Measurements from ENCODE around the gene CSNK2A3. TPM values are rescaled to one million over a fixed set of nuclear protein-coding genes. Genes with fewer than 3 reads are reported as not detected.

The CSNK2A3 gene
- polyA plus RNA-seq, 1 donor: 2.8 TPM

DNA sequence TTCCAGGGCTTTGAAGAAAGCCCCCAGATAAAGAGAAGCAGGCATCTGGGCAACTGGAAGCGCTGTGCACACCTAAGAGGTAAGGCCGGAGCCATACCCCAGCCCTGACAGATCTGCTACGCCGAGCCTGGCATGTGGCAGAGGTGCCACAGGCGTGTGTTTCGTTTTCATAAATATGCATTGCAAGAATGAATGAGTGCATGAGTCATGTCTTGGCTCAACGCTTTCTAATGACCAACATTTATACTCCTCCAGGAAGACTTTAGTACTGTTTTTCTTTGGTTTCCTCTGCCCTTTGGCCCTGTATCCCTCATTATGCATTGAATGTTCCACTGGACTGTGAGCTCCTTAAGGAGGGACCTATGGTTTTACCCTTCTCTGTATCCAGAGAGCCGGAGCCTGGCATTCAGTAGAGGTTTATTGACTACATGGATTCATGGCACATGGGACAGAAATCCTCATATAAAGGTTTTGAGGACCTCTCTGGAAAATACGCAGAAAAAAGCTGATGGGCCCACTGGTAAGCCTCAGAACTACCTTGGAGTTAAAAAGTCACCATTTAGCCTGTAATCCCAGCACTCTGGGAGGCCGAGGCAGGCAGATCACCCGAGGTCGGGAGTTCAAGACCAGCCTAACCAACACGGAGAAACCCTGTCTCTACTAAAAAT, 38.9 kb upstream of the CSNK2A3 start:
- DNase-seq: peak in 1 of 2 donors; percentile 32
- Histone ChIP-seq H3K27me3 (ENCODE audit: control insufficient read depth, insufficient read depth, low read length) (peaks cover 2% of the 10 kb centered on the region), H3K27ac (ENCODE audit: low read length) (no peak overlapping the region), H3K36me3 (ENCODE audit: control insufficient read depth, insufficient read depth, low read length) (no peaks in the 10 kb centered on the region), H3K9me3 (ENCODE audit: control insufficient read depth, low read depth, low read length) (no peaks in the 10 kb centered on the region), H3K4me1 (ENCODE audit: control insufficient read depth, insufficient read depth, low read length) (no peaks in the 10 kb centered on the region), H3K4me3 (ENCODE audit: low read length) (no peak overlapping the region)
- WGBS (ENCODE audit: insufficient coverage, low lambda C conversion rate): no CpG with 5 or more reads among the region's 13 CpGs

DNA sequence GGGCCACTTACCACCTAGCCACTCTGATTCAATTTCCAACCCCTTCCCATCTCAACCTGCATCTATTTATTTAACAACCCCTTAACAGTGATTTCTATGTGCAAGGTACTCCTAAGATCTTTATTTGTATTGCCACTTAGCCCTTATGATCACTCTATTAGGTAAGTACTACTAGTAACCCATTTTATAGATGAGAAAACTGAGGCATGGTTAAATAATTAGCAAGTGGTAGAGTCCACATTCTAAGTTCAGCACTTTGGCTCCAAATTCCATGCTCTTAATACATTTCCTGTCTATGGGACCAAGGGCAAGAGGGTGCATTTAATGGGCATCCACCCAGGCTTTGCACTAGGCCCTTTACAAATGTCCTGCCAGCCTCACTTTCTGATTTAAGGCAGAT, 38.1 kb upstream of the CSNK2A3 start:
- Histone ChIP-seq H3K36me3 (ENCODE audit: control insufficient read depth, insufficient read depth, low read length) (no peaks in the 10 kb centered on the region), H3K27me3 (ENCODE audit: control insufficient read depth, insufficient read depth, low read length) (peaks cover 2% of the 10 kb centered on the region), H3K4me3 (ENCODE audit: low read length) (no peak overlapping the region), H3K9me3 (ENCODE audit: control insufficient read depth, low read depth, low read length) (no peaks in the 10 kb centered on the region), H3K27ac (ENCODE audit: low read length) (no peak overlapping the region), H3K4me1 (ENCODE audit: control insufficient read depth, insufficient read depth, low read length) (no peaks in the 10 kb centered on the region)
- DNase-seq: no peak

DNA sequence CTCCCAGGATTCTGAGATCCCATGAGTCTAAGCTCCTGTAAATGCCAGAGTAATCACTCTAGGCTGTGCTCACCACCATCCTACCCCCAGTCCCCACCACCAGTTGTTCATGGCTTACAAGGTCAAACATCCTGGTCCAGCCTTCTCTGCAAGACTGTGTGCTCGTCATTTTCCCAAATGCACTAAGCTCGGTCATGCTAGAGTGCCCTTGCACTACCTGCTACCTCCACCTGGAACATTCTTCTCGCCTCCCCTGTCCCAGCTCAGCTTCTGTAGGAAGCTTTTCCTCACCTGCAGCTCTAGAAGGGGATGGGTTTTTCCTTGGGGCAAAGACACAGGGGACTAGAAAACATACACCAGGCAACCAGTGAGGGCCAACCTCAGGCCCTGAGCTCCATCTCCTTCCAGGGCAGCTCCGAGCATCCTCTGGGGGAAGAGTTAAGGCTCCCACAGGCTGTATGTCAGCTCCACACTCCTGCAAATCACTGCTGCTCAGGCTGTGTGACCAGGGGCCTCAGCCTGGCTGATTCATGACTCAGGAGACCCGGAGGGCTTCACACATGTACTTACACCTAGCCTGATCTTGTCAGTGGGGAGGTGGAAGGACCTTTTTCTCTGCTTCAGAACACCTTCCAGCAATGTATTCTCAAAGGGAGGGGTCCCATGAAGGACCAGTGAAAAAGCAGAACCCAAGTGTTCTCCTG, 37.2 kb upstream of the CSNK2A3 start:
- no CpG with 5 or more reads among the region's 5 CpGs for WGBS (ENCODE audit: insufficient coverage, low lambda C conversion rate)
- H3K36me3 ChIP-seq (ENCODE audit: control insufficient read depth, insufficient read depth, low read length): no peaks in the 10 kb centered on the region
- H3K27ac ChIP-seq (ENCODE audit: low read length): no peak overlapping the region

DNA sequence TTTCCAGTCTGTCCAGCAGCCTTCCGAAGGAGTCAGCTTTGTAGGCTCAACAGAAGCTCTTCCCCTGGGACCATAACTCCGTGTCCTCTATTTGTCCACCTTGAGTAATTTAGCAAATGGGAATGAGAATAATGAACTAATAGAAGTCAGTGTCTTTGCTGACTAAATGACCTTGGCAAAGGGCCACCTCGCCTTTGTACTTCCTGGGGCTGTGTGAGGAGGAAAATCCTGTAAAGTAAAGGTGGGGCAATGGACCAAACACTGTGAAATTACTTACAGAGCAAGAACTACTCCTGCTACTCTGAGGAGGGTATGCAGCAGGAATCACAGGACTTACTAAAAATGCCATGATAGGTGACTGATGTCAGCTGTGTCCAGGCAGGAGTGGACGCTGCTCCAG, 36.2 kb upstream of the CSNK2A3 start:
- no peaks in the 10 kb centered on the region for H3K4me1 ChIP-seq (ENCODE audit: control insufficient read depth, insufficient read depth, low read length)
- no peak for DNase-seq
- no peak overlapping the region for H3K27ac ChIP-seq (ENCODE audit: low read length)
- no peak overlapping the region for H3K4me3 ChIP-seq (ENCODE audit: low read length)
- no CpG with 5 or more reads among the region's 4 CpGs for WGBS (ENCODE audit: insufficient coverage, low lambda C conversion rate)
- no peaks in the 10 kb centered on the region for H3K36me3 ChIP-seq (ENCODE audit: control insufficient read depth, insufficient read depth, low read length)
- no peaks in the 10 kb centered on the region for H3K9me3 ChIP-seq (ENCODE audit: control insufficient read depth, low read depth, low read length)
- peaks cover 2% of the 10 kb centered on the region for H3K27me3 ChIP-seq (ENCODE audit: control insufficient read depth, insufficient read depth, low read length)

More for the DNA sequence above, 37.2 kb upstream of the CSNK2A3 start:
- Histone ChIP-seq H3K27me3 (ENCODE audit: control insufficient read depth, insufficient read depth, low read length) (peaks cover 2% of the 10 kb centered on the region), H3K4me3 (ENCODE audit: low read length) (no peak overlapping the region), H3K4me1 (ENCODE audit: control insufficient read depth, insufficient read depth, low read length) (no peaks in the 10 kb centered on the region), H3K9me3 (ENCODE audit: control insufficient read depth, low read depth, low read length) (no peaks in the 10 kb centered on the region)
- no peak for DNase-seq

DNA sequence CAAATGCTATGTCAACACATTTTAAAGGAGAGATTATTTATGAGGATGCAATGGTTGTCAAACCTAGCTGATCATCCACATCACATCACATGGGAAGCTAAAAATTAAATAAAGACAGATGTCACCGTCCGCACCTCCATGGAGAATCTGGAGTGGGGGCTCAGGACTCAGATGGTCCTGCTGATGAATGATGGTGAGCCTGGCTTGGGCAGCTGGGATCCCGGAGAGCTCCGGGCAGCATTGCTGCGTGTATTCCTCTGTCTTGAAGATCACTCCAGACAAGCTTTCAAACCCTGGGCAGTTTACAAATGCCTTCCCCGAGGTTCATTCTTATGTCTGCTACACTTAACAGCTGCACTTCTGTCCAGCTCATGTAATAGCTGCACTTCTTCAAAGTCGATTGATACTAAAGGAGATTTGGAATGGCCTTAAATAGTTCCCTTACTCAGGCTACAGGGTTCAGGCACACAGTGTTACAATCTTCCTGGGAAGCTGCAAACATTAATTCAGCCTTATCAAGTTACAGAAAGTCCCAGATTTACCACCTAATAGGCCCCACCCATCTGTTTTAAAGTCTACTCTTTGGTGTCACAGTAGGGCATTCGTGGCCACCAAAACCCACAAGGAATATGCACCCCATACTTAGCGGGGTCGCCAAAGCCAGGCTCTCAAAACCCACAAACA, 34.7 kb upstream of the CSNK2A3 start:
- H3K4me1 ChIP-seq (ENCODE audit: control insufficient read depth, insufficient read depth, low read length): no peaks in the 10 kb centered on the region
- no peak overlapping the region for H3K4me3 ChIP-seq (ENCODE audit: low read length)
- peaks cover 6% of the 10 kb centered on the region for H3K27me3 ChIP-seq (ENCODE audit: control insufficient read depth, insufficient read depth, low read length)
- H3K9me3 ChIP-seq (ENCODE audit: control insufficient read depth, low read depth, low read length): no peaks in the 10 kb centered on the region
- no peaks in the 10 kb centered on the region for H3K36me3 ChIP-seq (ENCODE audit: control insufficient read depth, insufficient read depth, low read length)
- no peak overlapping the region for H3K27ac ChIP-seq (ENCODE audit: low read length)
- DNase-seq: no peak
- no CpG with 5 or more reads among the region's 10 CpGs for WGBS (ENCODE audit: insufficient coverage, low lambda C conversion rate)

DNA sequence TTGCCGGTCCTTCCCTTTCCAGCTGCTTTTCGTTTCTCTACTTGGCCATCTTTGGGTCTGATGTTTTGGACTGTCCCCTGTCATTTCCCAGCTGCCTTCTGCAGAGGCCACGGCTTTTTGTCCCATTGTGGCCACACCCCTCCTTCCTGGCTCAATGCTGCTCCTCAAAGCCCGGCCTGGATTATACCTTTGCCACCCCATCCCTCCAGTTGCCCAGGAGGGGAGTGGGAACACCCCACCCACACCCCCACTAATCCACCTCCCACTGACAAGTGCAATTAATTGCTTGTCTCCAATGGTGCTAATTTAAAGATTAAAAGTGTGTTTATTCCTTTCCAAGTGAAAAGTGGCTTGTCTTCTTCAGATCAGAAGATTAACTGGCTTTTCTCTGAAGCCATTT, 34.2 kb upstream of the CSNK2A3 start:
- 54% methylated on average over 3 of the region's 4 CpGs for WGBS (ENCODE audit: insufficient coverage, low lambda C conversion rate)
- DNase-seq: no peak
- no peak overlapping the region for H3K27ac ChIP-seq (ENCODE audit: low read length)

DNA sequence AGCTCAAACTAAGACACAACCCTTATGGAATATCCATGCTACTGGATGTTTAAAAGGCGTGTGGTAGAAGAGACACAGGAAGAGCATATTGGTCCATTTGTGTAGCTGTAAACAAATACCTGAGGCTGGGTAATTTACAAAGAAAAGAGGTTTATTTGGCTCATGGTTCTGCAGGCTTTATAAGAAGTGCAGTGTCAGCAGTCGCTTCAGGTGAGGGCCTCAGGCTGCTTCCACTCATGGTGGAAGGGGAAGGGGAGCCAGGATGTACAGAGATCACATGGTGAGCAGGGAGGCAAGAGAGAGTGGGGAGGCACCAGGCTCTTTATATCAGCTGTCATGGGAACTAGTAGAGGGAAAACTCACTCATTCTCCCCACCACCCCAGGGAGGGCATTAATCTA, 31.8 kb upstream of the CSNK2A3 start:
- Histone ChIP-seq H3K4me1 (ENCODE audit: control insufficient read depth, insufficient read depth, low read length) (no peaks in the 10 kb centered on the region), H3K4me3 (ENCODE audit: low read length) (no peak overlapping the region), H3K9me3 (ENCODE audit: control insufficient read depth, low read depth, low read length) (no peaks in the 10 kb centered on the region), H3K27me3 (ENCODE audit: control insufficient read depth, insufficient read depth, low read length) (peaks cover 6% of the 10 kb centered on the region), H3K27ac (ENCODE audit: low read length) (no peak overlapping the region), H3K36me3 (ENCODE audit: control insufficient read depth, insufficient read depth, low read length) (no peaks in the 10 kb centered on the region)
- DNase-seq: no peak
- 100% methylated on average over 1 of the region's 2 CpGs for WGBS (ENCODE audit: insufficient coverage, low lambda C conversion rate)

More for the DNA sequence above, 34.2 kb upstream of the CSNK2A3 start:
- Histone ChIP-seq H3K36me3 (ENCODE audit: control insufficient read depth, insufficient read depth, low read length) (no peaks in the 10 kb centered on the region), H3K27me3 (ENCODE audit: control insufficient read depth, insufficient read depth, low read length) (peaks cover 6% of the 10 kb centered on the region), H3K4me1 (ENCODE audit: control insufficient read depth, insufficient read depth, low read length) (no peaks in the 10 kb centered on the region), H3K4me3 (ENCODE audit: low read length) (no peak overlapping the region), H3K9me3 (ENCODE audit: control insufficient read depth, low read depth, low read length) (no peaks in the 10 kb centered on the region)

DNA sequence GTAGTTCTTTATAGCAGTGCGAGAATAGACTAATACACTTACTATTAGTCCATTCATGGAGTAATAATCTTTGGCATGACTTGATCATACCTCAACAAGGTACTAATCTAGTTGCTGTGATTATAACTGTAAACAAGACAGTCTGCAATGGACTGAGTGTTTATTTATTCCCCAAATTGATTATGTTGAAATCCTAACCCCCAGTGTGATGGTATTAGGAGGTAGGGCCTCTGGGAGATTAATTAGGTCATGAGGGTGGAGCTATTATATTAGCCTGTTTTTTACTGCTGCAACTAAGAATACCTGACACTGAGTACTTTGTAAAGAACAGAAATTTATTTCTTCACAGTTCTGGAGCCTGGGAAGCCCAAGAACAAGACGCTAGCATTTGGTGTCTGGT, 30.9 kb upstream of the CSNK2A3 start:
- Histone ChIP-seq H3K4me1 (ENCODE audit: control insufficient read depth, insufficient read depth, low read length) (no peaks in the 10 kb centered on the region), H3K9me3 (ENCODE audit: control insufficient read depth, low read depth, low read length) (no peaks in the 10 kb centered on the region), H3K27me3 (ENCODE audit: control insufficient read depth, insufficient read depth, low read length) (peaks cover 6% of the 10 kb centered on the region), H3K27ac (ENCODE audit: low read length) (no peak overlapping the region), H3K36me3 (ENCODE audit: control insufficient read depth, insufficient read depth, low read length) (no peaks in the 10 kb centered on the region), H3K4me3 (ENCODE audit: low read length) (no peak overlapping the region)
- no peak for DNase-seq
- WGBS (ENCODE audit: insufficient coverage, low lambda C conversion rate): no CpG with 5 or more reads among the region's 2 CpGs

DNA sequence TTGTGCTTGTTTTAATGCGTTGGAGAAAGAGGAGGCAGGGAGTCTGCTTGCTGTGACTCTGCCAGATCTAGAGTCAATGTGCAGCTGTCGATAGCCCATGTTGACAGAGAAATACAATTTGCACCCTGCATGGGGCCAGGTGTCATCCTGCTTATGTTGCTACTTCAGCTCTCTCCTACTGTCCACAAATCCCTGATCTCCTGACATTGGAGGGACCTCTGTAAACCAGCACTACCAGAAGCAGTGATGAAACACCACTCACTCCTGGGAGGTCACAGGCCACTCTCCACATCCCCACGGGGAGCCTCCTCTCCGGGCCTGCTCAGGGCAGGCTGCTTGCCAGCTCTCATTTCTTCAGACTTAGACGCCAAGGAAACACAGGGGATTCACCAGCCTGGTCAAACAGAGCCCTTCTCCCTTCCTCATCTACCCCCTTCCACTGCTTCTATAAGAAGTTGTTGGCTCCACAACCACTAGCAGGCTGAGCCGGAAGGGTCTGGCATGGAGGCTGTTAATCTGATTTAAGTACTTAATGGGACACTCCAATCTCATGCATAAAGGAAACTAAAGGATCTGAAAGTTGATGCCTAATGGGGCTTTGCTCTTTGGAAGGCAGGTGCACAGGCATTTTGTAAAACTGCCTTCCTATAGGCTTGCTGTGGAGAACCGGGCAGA, 29.9 kb upstream of the CSNK2A3 start:
- Histone ChIP-seq H3K27me3 (ENCODE audit: control insufficient read depth, insufficient read depth, low read length) (peaks cover 6% of the 10 kb centered on the region), H3K36me3 (ENCODE audit: control insufficient read depth, insufficient read depth, low read length) (no peaks in the 10 kb centered on the region), H3K9me3 (ENCODE audit: control insufficient read depth, low read depth, low read length) (no peaks in the 10 kb centered on the region), H3K27ac (ENCODE audit: low read length) (no peak overlapping the region), H3K4me1 (ENCODE audit: control insufficient read depth, insufficient read depth, low read length) (no peaks in the 10 kb centered on the region), H3K4me3 (ENCODE audit: low read length) (no peak overlapping the region)
- no peak for DNase-seq
- WGBS (ENCODE audit: insufficient coverage, low lambda C conversion rate): no CpG with 5 or more reads among the region's 7 CpGs

DNA sequence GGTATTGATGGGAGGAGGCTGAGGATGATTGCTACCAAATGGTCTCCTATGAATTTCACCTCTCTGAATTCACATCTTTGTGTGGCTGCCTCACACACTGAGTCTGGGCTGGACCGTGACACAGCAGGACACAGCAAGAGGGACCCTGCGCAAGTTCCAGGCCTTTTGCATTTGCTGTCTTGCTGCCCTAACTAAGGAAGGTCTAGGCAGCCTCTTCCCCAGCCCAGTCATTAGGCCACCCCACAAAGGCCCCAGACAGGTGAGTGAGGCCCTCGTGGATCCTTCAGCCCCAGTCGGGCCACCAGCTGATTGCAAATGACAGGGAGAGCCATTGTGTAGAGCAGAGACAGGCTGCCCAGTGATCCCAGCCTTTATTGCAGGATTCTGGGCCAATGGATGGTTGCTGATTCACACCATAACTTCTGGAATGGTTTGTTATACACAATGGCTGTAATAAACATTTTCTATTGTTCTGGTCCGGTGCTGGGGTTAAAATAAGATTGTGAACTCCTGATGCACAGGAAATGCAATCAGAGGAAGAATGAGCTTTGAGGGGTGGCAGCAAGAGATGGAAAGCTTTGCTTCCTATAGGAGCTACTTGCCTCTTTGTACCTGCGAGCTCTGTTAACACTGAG, 28.5 kb upstream of the CSNK2A3 start:
- no peak for DNase-seq
- Histone ChIP-seq H3K27me3 (ENCODE audit: control insufficient read depth, insufficient read depth, low read length) (peaks cover 4% of the 10 kb centered on the region), H3K9me3 (ENCODE audit: control insufficient read depth, low read depth, low read length) (no peaks in the 10 kb centered on the region), H3K4me3 (ENCODE audit: low read length) (no peak overlapping the region), H3K4me1 (ENCODE audit: control insufficient read depth, insufficient read depth, low read length) (no peaks in the 10 kb centered on the region), H3K27ac (ENCODE audit: low read length) (no peak overlapping the region), H3K36me3 (ENCODE audit: control insufficient read depth, insufficient read depth, low read length) (no peaks in the 10 kb centered on the region)
- no CpG with 5 or more reads among the region's 6 CpGs for WGBS (ENCODE audit: insufficient coverage, low lambda C conversion rate)
